Stimulated activated effector memory CD8-positive, alpha-beta T cell treated with anti-CD3 and anti-CD28 coated beads, Interleukin-12 subunit alpha, Interleukin-12 subunit beta, amount 100 ng/mL, for 72 hours (primary cell): Measurements from ENCODE around the gene FBXL20.
"Not testable (repeated sequence)": the region's sequence is repeated elsewhere in the genome, so short reads cannot be mapped to it uniquely, and the experiment has no call there.

ENCODE experiments used
- ATAC-seq: fragments of 150-1000 bp; cut with Tn5 transposase; 2 replicates; pipeline ENCODE4 v1.10.0; 2021
- DNase-seq, 2 donors: peaks; one replicate each; pipeline ENCODE4 v3.0.0; 2021 to 2022; ENCODE audit warnings: low spot score in 2 of 2
- H3K27ac Mint-ChIP-seq: one replicate; pipeline ENCODE4 v1.8.0; 2022; ENCODE audit warnings: mild to moderate bottlenecking, mixed read lengths
- H3K36me3 Mint-ChIP-seq: one replicate; pipeline ENCODE4 v1.8.0; 2022; ENCODE audit warnings: mild to moderate bottlenecking, mixed read lengths
- H3K4me1 Mint-ChIP-seq: one replicate; pipeline ENCODE4 v1.8.0; 2022; ENCODE audit warnings: mixed read lengths
- H3K4me3 Mint-ChIP-seq: one replicate; pipeline ENCODE4 v1.8.0; 2022; ENCODE audit warnings: mild to moderate bottlenecking, mixed read lengths
- H3K9me3 Mint-ChIP-seq: one replicate; pipeline ENCODE4 v1.8.0; 2022; ENCODE audit warnings: mixed read lengths

Gene FBXL20

GRCh38 chr17:39402244-39402889 lies 941 bp upstream of the FBXL20 start:
- Mint-ChIP-seq H3K4me3 (peak overlapping the region; percentile 93), H3K4me1 (peaks cover 37% of the 10 kb centered on the region), H3K36me3 (peaks cover 53% of the 10 kb centered on the region), H3K9me3 (no peaks in the 10 kb centered on the region), H3K27ac (peak overlapping the region; percentile 94)
- ATAC-seq (peak; percentile 71), DNase-seq (peak; percentile 70 to 93)

- Mint-ChIP-seq H3K9me3 (no peaks in the 10 kb centered on the region), H3K4me3 (peak overlapping the region; percentile 93), H3K4me1 (peaks cover 38% of the 10 kb centered on the region), H3K27ac (peak overlapping the region; percentile 94), H3K36me3 (peaks cover 44% of the 10 kb centered on the region)
- ATAC-seq (peak; percentile 17), DNase-seq (peak in 1 of 2 donors; percentile 70)
Measured at GRCh38 chr17:39400547-39401411, 647 bp downstream of the FBXL20 start.

- Mint-ChIP-seq H3K4me3 (peak overlapping the region; percentile 93), H3K36me3 (peaks cover 39% of the 10 kb centered on the region), H3K4me1 (peaks cover 32% of the 10 kb centered on the region), H3K9me3 (no peaks in the 10 kb centered on the region), H3K27ac (peak overlapping the region; percentile 94)
- ATAC-seq (no peak), DNase-seq (no peak)
Measured at GRCh38 chr17:39399791-39400190, 1.6 kb downstream of the FBXL20 start.

- peaks cover 34% of the 10 kb centered on the region for H3K36me3 Mint-ChIP-seq
- no peaks in the 10 kb centered on the region for H3K9me3 Mint-ChIP-seq
- no peak overlapping the region for H3K27ac Mint-ChIP-seq
- no peak overlapping the region for H3K4me3 Mint-ChIP-seq
- no peak for DNase-seq
- peaks cover 6% of the 10 kb centered on the region for H3K4me1 Mint-ChIP-seq
- ATAC-seq: no peak
Measured at GRCh38 chr17:39393736-39394135, 7.7 kb downstream of the FBXL20 start.

- DNase-seq (no peak), ATAC-seq (no peak)
- Mint-ChIP-seq H3K4me3 (no peak overlapping the region), H3K4me1 (peaks cover 6% of the 10 kb centered on the region), H3K27ac (no peak overlapping the region), H3K9me3 (no peaks in the 10 kb centered on the region), H3K36me3 (peaks cover 44% of the 10 kb centered on the region)
Measured at GRCh38 chr17:39391448-39391847, 10.0 kb downstream of the FBXL20 start.

- DNase-seq (no peak), ATAC-seq (no peak)
- Mint-ChIP-seq H3K4me3 (no peak overlapping the region), H3K27ac (no peak overlapping the region), H3K4me1 (peaks cover 7% of the 10 kb centered on the region), H3K9me3 (no peaks in the 10 kb centered on the region), H3K36me3 (peaks cover 18% of the 10 kb centered on the region)
Measured at GRCh38 chr17:39385040-39385439, 16.4 kb downstream of the FBXL20 start.

- Mint-ChIP-seq H3K4me1 (peaks cover 32% of the 10 kb centered on the region), H3K27ac (no peak overlapping the region), H3K4me3 (no peak overlapping the region), H3K36me3 (no peaks in the 10 kb centered on the region), H3K9me3 (no peaks in the 10 kb centered on the region)
- ATAC-seq: peak; percentile 72
- DNase-seq: no peak
Measured at GRCh38 chr17:39380144-39380543, 21.3 kb downstream of the FBXL20 start.

GRCh38 chr17:39376434-39376833 lies 25.0 kb downstream of the FBXL20 start:
- Mint-ChIP-seq H3K4me1 (peaks cover 32% of the 10 kb centered on the region), H3K9me3 (no peaks in the 10 kb centered on the region), H3K4me3 (no peak overlapping the region), H3K36me3 (no peaks in the 10 kb centered on the region), H3K27ac (peak overlapping the region; percentile 77)
- no peak for ATAC-seq
- DNase-seq: no peak

- not testable (repeated sequence) for ATAC-seq, H3K4me1 Mint-ChIP-seq, DNase-seq, H3K4me3 Mint-ChIP-seq, H3K27ac Mint-ChIP-seq, H3K9me3 Mint-ChIP-seq
- H3K36me3 Mint-ChIP-seq: peaks cover 11% of the 10 kb centered on the region
Measured at GRCh38 chr17:39367805-39368204, 33.6 kb downstream of the FBXL20 start.

- H3K4me1 Mint-ChIP-seq: no peaks in the 10 kb centered on the region
- DNase-seq (no peak), ATAC-seq (no peak)
- peaks cover 11% of the 10 kb centered on the region for H3K36me3 Mint-ChIP-seq
- H3K9me3 Mint-ChIP-seq: no peaks in the 10 kb centered on the region
- no peak overlapping the region for H3K4me3 Mint-ChIP-seq
- no peak overlapping the region for H3K27ac Mint-ChIP-seq
Measured at GRCh38 chr17:39365872-39366271, 35.6 kb downstream of the FBXL20 start.

GRCh38 chr17:39365242-39365641 lies 36.2 kb downstream of the FBXL20 start:
- H3K4me1 Mint-ChIP-seq: no peaks in the 10 kb centered on the region
- peaks cover 11% of the 10 kb centered on the region for H3K36me3 Mint-ChIP-seq
- no peak overlapping the region for H3K4me3 Mint-ChIP-seq
- no peaks in the 10 kb centered on the region for H3K9me3 Mint-ChIP-seq
- no peak for ATAC-seq
- H3K27ac Mint-ChIP-seq: no peak overlapping the region
- no peak for DNase-seq

GRCh38 chr17:39364236-39365025 lies 37.0 kb downstream of the FBXL20 start:
- H3K4me3 Mint-ChIP-seq: no peak overlapping the region
- ATAC-seq: no peak
- DNase-seq: no peak
- no peak overlapping the region for H3K27ac Mint-ChIP-seq
- no peaks in the 10 kb centered on the region for H3K4me1 Mint-ChIP-seq
- H3K36me3 Mint-ChIP-seq: peaks cover 4% of the 10 kb centered on the region
- no peaks in the 10 kb centered on the region for H3K9me3 Mint-ChIP-seq

- ATAC-seq: no peak
- no peak for DNase-seq
- no peaks in the 10 kb centered on the region for H3K36me3 Mint-ChIP-seq
- no peak overlapping the region for H3K27ac Mint-ChIP-seq
- H3K4me1 Mint-ChIP-seq: no peaks in the 10 kb centered on the region
- no peak overlapping the region for H3K4me3 Mint-ChIP-seq
- H3K9me3 Mint-ChIP-seq: no peaks in the 10 kb centered on the region
Measured at GRCh38 chr17:39361064-39361463, 40.4 kb downstream of the FBXL20 start.

GRCh38 chr17:39360537-39360936 lies 40.9 kb downstream of the FBXL20 start:
- Mint-ChIP-seq H3K4me1 (no peaks in the 10 kb centered on the region), H3K36me3 (no peaks in the 10 kb centered on the region), H3K4me3 (no peak overlapping the region), H3K9me3 (no peaks in the 10 kb centered on the region), H3K27ac (no peak overlapping the region)
- ATAC-seq (no peak), DNase-seq (no peak)

GRCh38 chr17:39359994-39360393 lies 41.4 kb downstream of the FBXL20 start:
- Mint-ChIP-seq H3K4me1 (no peaks in the 10 kb centered on the region), H3K9me3 (no peaks in the 10 kb centered on the region), H3K27ac (no peak overlapping the region), H3K36me3 (no peaks in the 10 kb centered on the region), H3K4me3 (no peak overlapping the region)
- no peak for DNase-seq
- ATAC-seq: no peak
